ENCODE data around the gene GPR101. TPM values are rescaled to one million over a fixed set of nuclear protein-coding genes. Genes with fewer than 3 reads are reported as not detected.
"Not testable (repeated sequence)": the region's sequence is repeated elsewhere in the genome, so short reads cannot be mapped to it uniquely, and the experiment has no call there.

The GPR101 gene
- polyA plus RNA-seq, 4 donors, result not detected

GRCh38 chrX:137032341-137032694 lies 1.5 kb downstream of the GPR101 start:
- H3K4me3 ChIP-seq (ENCODE audit: low read depth in 1 of 3, low read length in 3 of 3), result peak overlapping the region in 1 of 3 donors; percentile 19
- FAIRE-seq, result no peak
- H3K27me3 ChIP-seq (ENCODE audit: control insufficient read depth in 3 of 3, insufficient read depth in 3 of 3, low read length in 3 of 3), result peaks cover 2 to 63% (median 10%) of the 10 kb centered on the region in 3 donors

GRCh38 chrX:137031517-137032340 lies 2.1 kb downstream of the GPR101 start:
- DNase-seq (peak; percentile 0 to 26), FAIRE-seq (no peak)
- H3K36me3 ChIP-seq (ENCODE audit: control insufficient read depth in 3 of 3, insufficient read depth in 2 of 3, low read depth in 1 of 3, low read length in 3 of 3), result no peaks in the 10 kb centered on the region
- WGBS, 3 donors, result 1 to 38% (median 5%) methylated on average over 34 to 49 of the region's 49 CpGs
- H3K4me3 ChIP-seq (ENCODE audit: low read depth in 1 of 3, low read length in 3 of 3), result peak overlapping the region in 2 of 3 donors; percentile 19 to 23
- no peaks in the 10 kb centered on the region for H3K4me1 ChIP-seq (ENCODE audit: control insufficient read depth in 3 of 3, insufficient read depth in 2 of 3, low read depth in 1 of 3, low read length in 2 of 3)
- peaks cover 2 to 61% (median 10%) of the 10 kb centered on the region in 3 donors for H3K27me3 ChIP-seq (ENCODE audit: control insufficient read depth in 3 of 3, insufficient read depth in 3 of 3, low read length in 3 of 3)
- no peaks in the 10 kb centered on the region for H3K9me3 ChIP-seq (ENCODE audit: control insufficient read depth in 2 of 2, insufficient read depth in 1 of 2, low read depth in 1 of 2, low read length in 1 of 2)
- H3K27ac ChIP-seq (ENCODE audit: low read depth in 1 of 3, low read length in 2 of 3), result no peak overlapping the region

More at GRCh38 chrX:137032341-137032694, 1.5 kb downstream of the GPR101 start:
- H3K36me3 ChIP-seq (ENCODE audit: control insufficient read depth in 3 of 3, insufficient read depth in 2 of 3, low read depth in 1 of 3, low read length in 3 of 3), result no peaks in the 10 kb centered on the region
- H3K9me3 ChIP-seq (ENCODE audit: control insufficient read depth in 2 of 2, insufficient read depth in 1 of 2, low read depth in 1 of 2, low read length in 1 of 2), result no peaks in the 10 kb centered on the region
- H3K4me1 ChIP-seq (ENCODE audit: control insufficient read depth in 3 of 3, insufficient read depth in 2 of 3, low read depth in 1 of 3, low read length in 2 of 3), result no peaks in the 10 kb centered on the region
- WGBS, 3 donors, result 3 to 43% (median 8%) methylated on average over 16 of the region's 16 CpGs
- no peak overlapping the region for H3K27ac ChIP-seq (ENCODE audit: low read depth in 1 of 3, low read length in 2 of 3)
- peak in 1 of 2 donors; percentile 0 for DNase-seq

- Histone ChIP-seq H3K27me3 (ENCODE audit: control insufficient read depth in 3 of 3, insufficient read depth in 3 of 3, low read length in 3 of 3) (peaks cover 2 to 63% (median 8%) of the 10 kb centered on the region in 3 donors), H3K36me3 (ENCODE audit: control insufficient read depth in 3 of 3, insufficient read depth in 2 of 3, low read depth in 1 of 3, low read length in 3 of 3) (no peaks in the 10 kb centered on the region), H3K27ac (ENCODE audit: low read depth in 1 of 3, low read length in 2 of 3) (no peak overlapping the region), H3K9me3 (ENCODE audit: control insufficient read depth in 2 of 2, insufficient read depth in 1 of 2, low read depth in 1 of 2, low read length in 1 of 2) (no peaks in the 10 kb centered on the region), H3K4me3 (ENCODE audit: low read depth in 1 of 3, low read length in 3 of 3) (no peak overlapping the region), H3K4me1 (ENCODE audit: control insufficient read depth in 3 of 3, insufficient read depth in 2 of 3, low read depth in 1 of 3, low read length in 2 of 3) (no peaks in the 10 kb centered on the region)
- DNase-seq (no peak), FAIRE-seq (no peak)
- WGBS, 3 donors, result 17 to 42% (median 20%) methylated on average over 16 of the region's 16 CpGs
These were observed 2.8 kb downstream of the GPR101 start for GRCh38 chrX:137031039-137031438.

GRCh38 chrX:137028699-137029098 lies 5.1 kb downstream of the GPR101 start:
- Histone ChIP-seq H3K27me3 (ENCODE audit: control insufficient read depth in 3 of 3, insufficient read depth in 3 of 3, low read length in 3 of 3) (peaks cover 0 to 43% (median 7%) of the 10 kb centered on the region in 3 donors), H3K36me3 (ENCODE audit: control insufficient read depth in 3 of 3, insufficient read depth in 2 of 3, low read depth in 1 of 3, low read length in 3 of 3) (no peaks in the 10 kb centered on the region), H3K4me1 (ENCODE audit: control insufficient read depth in 3 of 3, insufficient read depth in 2 of 3, low read depth in 1 of 3, low read length in 2 of 3) (no peaks in the 10 kb centered on the region), H3K9me3 (ENCODE audit: control insufficient read depth in 2 of 2, insufficient read depth in 1 of 2, low read depth in 1 of 2, low read length in 1 of 2) (no peaks in the 10 kb centered on the region), H3K4me3 (ENCODE audit: low read depth in 1 of 3, low read length in 3 of 3) (no peak overlapping the region), H3K27ac (ENCODE audit: low read depth in 1 of 3, low read length in 2 of 3) (no peak overlapping the region)
- no peak for DNase-seq
- WGBS, 3 donors, result 50 to 67% (median 51%) methylated on average over 2 of the region's 2 CpGs
- no peak for FAIRE-seq

GRCh38 chrX:137025930-137026329 lies 7.9 kb downstream of the GPR101 start:
- Histone ChIP-seq H3K4me1 (ENCODE audit: control insufficient read depth in 3 of 3, insufficient read depth in 2 of 3, low read depth in 1 of 3, low read length in 2 of 3) (no peaks in the 10 kb centered on the region), H3K9me3 (ENCODE audit: control insufficient read depth in 2 of 2, insufficient read depth in 1 of 2, low read depth in 1 of 2, low read length in 1 of 2) (no peaks in the 10 kb centered on the region), H3K27me3 (ENCODE audit: control insufficient read depth in 3 of 3, insufficient read depth in 3 of 3, low read length in 3 of 3) (peaks cover 0 to 17% (median 4%) of the 10 kb centered on the region in 3 donors), H3K27ac (ENCODE audit: low read depth in 1 of 3, low read length in 2 of 3) (no peak overlapping the region), H3K36me3 (ENCODE audit: control insufficient read depth in 3 of 3, insufficient read depth in 2 of 3, low read depth in 1 of 3, low read length in 3 of 3) (no peaks in the 10 kb centered on the region), H3K4me3 (ENCODE audit: low read depth in 1 of 3, low read length in 3 of 3) (no peak overlapping the region)
- WGBS, 3 donors, result 23 to 28% (median 27%) methylated on average over 5 of the region's 5 CpGs
- FAIRE-seq (no peak), DNase-seq (no peak)

GRCh38 chrX:137000236-137000635 lies 33.6 kb downstream of the GPR101 start:
- not testable (repeated sequence) for FAIRE-seq; H3K4me1 ChIP-seq (ENCODE audit: control insufficient read depth in 3 of 3, insufficient read depth in 2 of 3, low read depth in 1 of 3, low read length in 2 of 3); H3K4me3 ChIP-seq (ENCODE audit: low read depth in 1 of 3, low read length in 3 of 3); H3K9me3 ChIP-seq (ENCODE audit: control insufficient read depth in 2 of 2, insufficient read depth in 1 of 2, low read depth in 1 of 2, low read length in 1 of 2); H3K27ac ChIP-seq (ENCODE audit: low read depth in 1 of 3, low read length in 2 of 3); H3K36me3 ChIP-seq (ENCODE audit: control insufficient read depth in 3 of 3, insufficient read depth in 2 of 3, low read depth in 1 of 3, low read length in 3 of 3); DNase-seq; H3K27me3 ChIP-seq (ENCODE audit: control insufficient read depth in 3 of 3, insufficient read depth in 3 of 3, low read length in 3 of 3)
- WGBS, 3 donors, result 92% methylated on average over 26 of the region's 31 CpGs; no CpG with 5 or more reads in 2 of the 3 donors

GRCh38 chrX:136999024-136999423 lies 34.8 kb downstream of the GPR101 start:
- H3K4me3 ChIP-seq (ENCODE audit: low read depth in 1 of 3, low read length in 3 of 3), result no peak overlapping the region
- no peak for DNase-seq
- no peak overlapping the region for H3K27ac ChIP-seq (ENCODE audit: low read depth in 1 of 3, low read length in 2 of 3)
- no peaks in the 10 kb centered on the region for H3K4me1 ChIP-seq (ENCODE audit: control insufficient read depth in 3 of 3, insufficient read depth in 2 of 3, low read depth in 1 of 3, low read length in 2 of 3)
- peaks cover 0 to 2% of the 10 kb centered on the region in 2 donors for H3K9me3 ChIP-seq (ENCODE audit: control insufficient read depth in 2 of 2, insufficient read depth in 1 of 2, low read depth in 1 of 2, low read length in 1 of 2)
- H3K36me3 ChIP-seq (ENCODE audit: control insufficient read depth in 3 of 3, insufficient read depth in 2 of 3, low read depth in 1 of 3, low read length in 3 of 3), result no peaks in the 10 kb centered on the region
- no peaks in the 10 kb centered on the region for H3K27me3 ChIP-seq (ENCODE audit: control insufficient read depth in 3 of 3, insufficient read depth in 3 of 3, low read length in 3 of 3)
- WGBS, 3 donors, result 40 to 51% (median 50%) methylated on average over 3 of the region's 3 CpGs
- FAIRE-seq, result no peak
